HG03060 (cell line): Measurements from ENCODE around the gene COL6A2.

Experiments
- ATAC-seq: cut with Tn5 transposase; IDR thresholded peaks from one replicate; pipeline ENCODE4 v1.9.1; 2021; ENCODE audit warnings: low read depth, moderate number of reproducible peaks; ENCODE audit not compliant: unreplicated experiment

COL6A2 gene

DNA sequence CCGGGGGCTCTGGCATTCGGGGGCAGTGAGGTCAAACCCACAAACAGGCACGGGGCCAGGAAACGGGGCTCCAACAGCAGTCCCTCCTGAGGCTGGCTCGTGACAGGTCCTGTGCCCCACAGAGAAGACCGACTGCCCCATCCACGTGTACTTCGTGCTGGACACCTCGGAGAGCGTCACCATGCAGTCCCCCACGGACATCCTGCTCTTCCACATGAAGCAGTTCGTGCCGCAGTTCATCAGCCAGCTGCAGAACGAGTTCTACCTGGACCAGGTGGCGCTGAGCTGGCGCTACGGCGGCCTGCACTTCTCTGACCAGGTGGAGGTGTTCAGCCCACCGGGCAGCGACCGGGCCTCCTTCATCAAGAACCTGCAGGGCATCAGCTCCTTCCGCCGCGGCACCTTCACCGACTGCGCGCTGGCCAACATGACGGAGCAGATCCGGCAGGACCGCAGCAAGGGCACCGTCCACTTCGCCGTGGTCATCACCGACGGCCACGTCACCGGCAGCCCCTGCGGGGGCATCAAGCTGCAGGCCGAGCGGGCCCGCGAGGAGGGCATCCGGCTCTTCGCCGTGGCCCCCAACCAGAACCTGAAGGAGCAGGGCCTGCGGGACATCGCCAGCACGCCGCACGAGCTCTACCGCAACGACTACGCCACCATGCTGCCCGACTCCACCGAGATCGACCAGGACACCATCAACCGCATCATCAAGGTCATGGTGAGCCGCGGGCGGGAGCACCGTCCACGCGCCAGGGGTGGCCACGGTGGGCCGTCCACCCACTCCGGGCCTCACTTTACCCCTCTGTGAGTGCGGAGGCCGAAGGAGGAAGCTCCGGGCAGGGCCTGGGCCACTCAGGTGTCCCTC is 14.2 kb downstream of the COL6A2 start:
- ATAC-seq = no peak

- no peak for ATAC-seq
These were observed 14.9 kb downstream of the COL6A2 start for GRCh38 chr21:46112725-46113215.

- no peak for ATAC-seq
These were observed 15.7 kb downstream of the COL6A2 start for GRCh38 chr21:46113497-46114176.

- no peak for ATAC-seq
These were observed 17.1 kb downstream of the COL6A2 start for GRCh38 chr21:46114963-46115362.

- ATAC-seq = no peak
These were observed 17.7 kb downstream of the COL6A2 start for GRCh38 chr21:46115441-46116188.

DNA sequence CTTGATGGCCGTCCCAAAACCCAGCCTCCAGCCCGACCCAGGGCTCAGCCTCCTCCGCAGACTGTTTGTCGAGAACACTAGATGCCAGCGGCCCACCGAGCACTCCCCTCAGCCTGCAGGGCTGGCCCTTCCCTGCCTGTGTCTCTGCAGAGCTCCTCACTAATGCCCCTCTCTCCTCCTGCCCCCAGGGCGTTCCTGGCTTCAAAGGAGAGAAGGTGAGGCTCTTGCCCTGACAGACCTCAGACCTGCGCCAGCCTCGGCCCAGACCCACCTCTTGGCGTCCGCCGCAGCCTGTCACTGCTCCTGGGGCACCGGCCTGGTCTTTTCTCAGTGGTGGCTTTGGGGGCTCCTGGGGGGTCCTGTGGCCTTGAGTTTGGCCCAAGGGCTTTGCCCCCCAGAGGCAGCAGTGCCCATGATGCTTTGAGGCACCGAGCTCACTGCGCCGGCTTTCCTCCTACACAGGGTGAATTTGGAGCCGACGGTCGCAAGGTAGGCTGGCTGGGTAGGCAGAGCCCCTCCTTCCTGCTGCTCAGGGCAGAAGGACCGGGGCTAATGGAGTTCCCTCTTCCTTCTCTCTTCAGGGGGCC is 18.4 kb downstream of the COL6A2 start:
- ATAC-seq = no peak

GRCh38 chr21:46116776-46117585 is 19.1 kb downstream of the COL6A2 start:
- ATAC-seq = no peak

GRCh38 chr21:46117586-46118315 is 19.8 kb downstream of the COL6A2 start:
- no peak for ATAC-seq

GRCh38 chr21:46118316-46119143 is 20.6 kb downstream of the COL6A2 start:
- no peak for ATAC-seq

- ATAC-seq = no peak
These were observed 21.3 kb downstream of the COL6A2 start for GRCh38 chr21:46119144-46119636.

- no peak for ATAC-seq
These were observed 21.8 kb downstream of the COL6A2 start for GRCh38 chr21:46119637-46120271.

GRCh38 chr21:46120301-46121285 is 22.7 kb downstream of the COL6A2 start:
- ATAC-seq = no peak

DNA sequence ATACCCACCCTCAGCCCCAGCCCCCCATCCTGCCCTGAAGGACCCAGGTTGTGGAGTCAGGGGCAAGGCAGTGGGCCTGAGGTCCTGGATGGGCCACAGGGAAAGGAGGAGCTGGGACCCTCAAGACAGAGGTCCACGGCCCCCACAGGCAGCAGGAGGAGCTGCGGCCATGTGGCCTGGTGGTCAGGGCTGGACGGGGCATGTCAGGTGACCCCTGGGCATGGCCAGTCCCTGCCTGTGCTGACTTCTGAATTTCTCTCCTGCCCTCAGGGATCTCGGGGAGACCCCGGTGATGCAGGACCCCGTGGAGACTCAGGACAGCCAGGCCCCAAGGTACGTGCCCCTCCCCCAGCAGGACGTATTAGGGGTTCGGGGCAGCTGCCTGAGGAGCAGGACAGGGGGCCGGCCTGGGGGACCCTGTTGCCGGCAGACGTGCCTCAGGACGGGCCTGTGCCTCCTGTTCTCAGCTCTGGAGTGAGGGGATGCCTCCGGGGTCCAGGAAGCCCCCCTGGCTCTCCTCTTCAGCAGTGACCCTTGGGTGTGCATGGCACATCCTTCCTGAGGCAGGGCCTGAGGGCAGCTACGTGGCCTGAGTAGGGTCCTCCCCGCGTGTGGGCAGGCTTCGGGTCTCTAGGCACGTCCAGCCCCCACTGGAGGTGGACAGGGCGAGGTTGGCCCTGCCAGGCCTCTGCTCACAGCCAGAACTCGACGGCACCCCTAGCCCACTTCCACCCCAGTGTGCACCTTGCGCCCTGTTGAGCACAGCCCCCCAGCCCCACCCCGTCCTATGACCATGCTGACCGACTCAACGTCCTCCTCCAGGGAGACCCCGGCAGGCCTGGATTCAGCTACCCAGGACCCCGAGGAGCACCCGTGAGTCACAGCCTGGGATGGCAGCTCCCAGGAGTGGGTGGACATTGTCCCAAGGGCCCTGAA is 23.6 kb downstream of the COL6A2 start:
- no peak for ATAC-seq

- no peak for ATAC-seq
These were observed 24.3 kb downstream of the COL6A2 start for GRCh38 chr21:46122237-46122671.
